IPS DF 4.7 (cell line): ENCODE measurements around the gene SANBR.

ENCODE experiments used
- DNase-seq: peaks from one replicate; pipeline ENCODE4 v3.0.0-alpha.2; 2013; ENCODE audit warnings: low spot score; ENCODE audit errors: extremely low read depth

Gene SANBR

GRCh38 chr2:61089797-61090196 lies 24.1 kb downstream of the SANBR start:
- no peak for DNase-seq

- no peak for DNase-seq
These were observed 24.8 kb downstream of the SANBR start for GRCh38 chr2:61090386-61090921.

- no peak for DNase-seq
These were observed 25.8 kb downstream of the SANBR start for GRCh38 chr2:61091485-61091884.

GRCh38 chr2:61096438-61096837 lies 30.8 kb downstream of the SANBR start:
- no peak for DNase-seq

- DNase-seq = no peak
These were observed 35.1 kb downstream of the SANBR start for GRCh38 chr2:61100801-61101200.

GRCh38 chr2:61109291-61109690 lies 43.6 kb downstream of the SANBR start:
- DNase-seq = no peak

GRCh38 chr2:61111708-61112107 lies 46.0 kb downstream of the SANBR start:
- no peak for DNase-seq

- no peak for DNase-seq
These were observed 48.5 kb downstream of the SANBR start for GRCh38 chr2:61114147-61114546.
